Gastroesophageal sphincter (tissue), 3 donors: Measurements from ENCODE around the gene TACR2.

Experiments used
- CTCF ChIP-seq, 4 experiments: fragments of 200-600 bp in 2 of 4; fragments of 450-650 bp in 2 of 4; sonication (generic) in 1 of 4; IDR thresholded peaks; one replicate each; pipeline ENCODE4 v1.5.1; 2017 to 2019; ENCODE audit warnings: antibody characterized with exemption in 4 of 4, mild to moderate bottlenecking in 2 of 4, moderate library complexity in 2 of 4
- POLR2AphosphoS5 ChIP-seq: sonication (generic); formaldehyde crosslinking; IDR thresholded peaks from one replicate; pipeline ENCODE4 v1.6.1; 2017; ENCODE audit warnings: antibody characterized with exemption

GRCh38 chr10:69438536-69439349 is 22.0 kb upstream of the TACR2 start:
- TF ChIP-seq CTCF (IDR thresholded peaks at IDR 0.05) (no peak), POLR2AphosphoS5 (no peak)
